ENCODE data around the gene B3GNT2.

The B3GNT2 gene

DNA sequence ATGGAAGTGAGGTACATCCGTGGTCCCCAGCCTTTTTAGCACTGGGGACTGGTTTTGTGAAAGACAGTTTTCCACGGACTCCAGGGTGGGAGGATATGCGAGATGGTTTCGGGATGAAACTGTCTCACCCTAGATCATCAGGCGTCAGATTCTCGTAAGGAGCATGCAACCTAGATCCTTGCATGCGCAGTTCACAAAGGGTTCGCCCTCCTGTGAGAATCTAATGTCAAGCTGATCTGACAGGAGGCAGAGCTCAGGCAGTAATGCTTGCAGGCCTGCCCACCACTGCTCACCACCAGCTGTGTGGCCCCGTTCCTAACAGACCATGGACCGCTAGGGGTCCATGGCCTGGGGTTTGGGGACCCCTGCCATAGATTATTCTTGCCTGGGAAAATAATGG lies 11.6 kb downstream of the B3GNT2 start:
- no peak for DNase-seq

DNA sequence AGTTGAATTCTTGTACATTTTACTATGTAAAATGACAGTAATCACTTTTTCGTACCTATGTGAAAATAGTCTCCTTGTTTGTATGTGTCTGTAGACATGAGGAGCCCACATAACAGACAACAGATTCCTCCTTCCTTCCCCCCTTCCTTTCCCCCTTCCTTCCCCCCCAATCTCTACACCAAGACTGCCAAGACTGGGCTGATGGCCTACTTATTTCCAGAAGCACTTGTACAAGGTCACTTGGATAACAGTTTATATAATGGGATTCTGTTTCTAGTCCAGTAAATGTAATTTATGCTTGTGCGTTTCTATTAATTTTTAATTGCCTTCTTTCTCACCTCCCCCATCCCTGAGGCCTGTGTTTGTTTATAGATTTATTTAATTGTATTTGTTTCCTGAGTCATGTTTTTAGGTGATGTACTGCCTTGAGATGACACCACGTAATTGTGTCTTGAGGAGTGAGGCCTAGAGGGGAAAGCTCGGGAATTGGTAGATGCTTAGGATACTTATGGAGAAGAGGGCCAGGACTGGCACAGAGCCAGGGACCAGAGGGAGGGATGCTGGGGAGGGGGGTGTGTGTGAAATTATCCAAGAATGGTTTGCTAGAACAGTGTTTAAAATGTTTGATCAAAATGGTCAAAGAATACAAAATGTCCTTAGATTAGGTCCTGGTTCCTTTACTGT lies 12.3 kb downstream of the B3GNT2 start:
- DNase-seq: no peak

DNA sequence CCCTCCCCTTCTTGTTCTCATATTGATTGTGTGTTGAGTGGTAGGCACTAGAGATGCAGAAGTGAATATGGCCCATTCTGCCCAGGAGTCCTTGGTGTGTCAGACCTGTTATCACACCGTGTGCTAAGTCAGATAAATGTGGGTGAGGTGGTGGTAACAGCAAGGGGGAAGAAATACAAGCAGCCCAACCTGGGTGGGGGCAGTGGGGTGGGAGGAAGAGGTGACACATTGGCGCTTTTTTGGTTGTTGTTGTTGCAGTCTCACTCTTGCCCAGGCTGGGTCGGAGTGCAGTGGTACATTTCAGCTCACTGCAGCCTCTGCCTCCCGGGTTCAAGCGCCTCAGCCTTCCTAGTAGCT lies 12.8 kb downstream of the B3GNT2 start:
- peak; percentile 53 for DNase-seq

DNA sequence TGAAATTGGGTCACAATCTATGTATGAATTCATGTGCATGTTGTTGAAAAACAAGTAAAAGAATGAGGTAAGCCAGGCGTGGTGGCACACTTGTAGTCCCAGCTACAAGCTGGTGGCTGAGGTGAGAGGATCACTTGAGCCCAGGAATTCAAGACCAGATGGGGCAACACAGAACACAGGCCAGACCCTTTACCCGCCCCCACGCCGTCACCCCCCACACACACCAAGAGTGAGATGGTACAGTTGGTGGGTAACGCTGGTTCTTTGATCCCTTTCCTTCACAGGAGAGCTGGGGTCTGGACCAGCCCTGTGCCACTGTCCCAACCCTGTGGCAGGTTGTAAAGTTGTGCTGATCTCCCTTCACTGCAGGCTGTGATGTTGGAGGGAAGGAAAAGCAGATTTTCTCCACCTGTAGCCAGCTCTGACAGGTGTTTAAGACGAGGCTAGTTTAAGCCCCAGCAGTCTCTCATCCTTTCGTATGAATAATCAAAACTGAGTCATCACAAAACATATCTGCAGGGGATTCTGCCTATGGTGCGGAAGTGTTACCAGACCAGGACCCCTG lies 13.6 kb downstream of the B3GNT2 start:
- no peak for DNase-seq

DNA sequence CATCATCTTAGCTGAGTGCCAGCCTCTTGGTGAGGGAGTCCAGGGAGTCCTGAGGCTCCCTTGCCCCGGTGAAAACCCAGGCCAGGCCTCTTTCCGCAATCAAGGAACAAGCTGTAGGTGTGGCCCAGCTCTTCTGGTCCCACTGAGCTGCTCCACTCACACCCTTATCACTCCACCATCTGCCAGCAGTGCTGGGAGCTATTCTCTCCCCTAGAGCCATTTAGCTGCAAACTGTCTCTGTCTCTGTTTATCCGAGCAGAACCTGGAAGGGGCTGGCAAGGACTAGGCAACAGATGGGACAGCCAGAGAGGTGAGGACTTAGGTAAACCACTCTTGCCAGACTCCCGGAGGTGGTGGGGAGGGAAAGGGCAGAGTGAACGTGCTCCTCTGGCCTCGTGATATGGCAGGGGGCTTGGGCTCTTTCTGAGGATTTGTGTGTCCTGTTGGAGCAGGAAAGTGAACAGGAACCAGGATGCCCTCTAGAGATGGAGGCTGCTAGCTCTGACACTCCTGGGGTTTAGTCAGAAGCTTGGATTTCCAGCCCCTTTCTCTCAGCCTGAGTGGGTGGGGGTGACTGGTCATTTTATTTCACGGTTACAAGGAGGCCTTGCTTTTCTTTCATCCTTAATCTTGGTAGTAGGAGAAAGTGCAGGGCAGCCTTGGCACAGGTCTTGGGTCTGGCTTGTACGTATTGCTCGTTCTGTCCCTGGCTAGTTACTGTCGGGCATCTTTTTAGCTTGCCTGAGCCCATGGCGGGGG lies 19.6 kb downstream of the B3GNT2 start:
- DNase-seq: no peak

DNA sequence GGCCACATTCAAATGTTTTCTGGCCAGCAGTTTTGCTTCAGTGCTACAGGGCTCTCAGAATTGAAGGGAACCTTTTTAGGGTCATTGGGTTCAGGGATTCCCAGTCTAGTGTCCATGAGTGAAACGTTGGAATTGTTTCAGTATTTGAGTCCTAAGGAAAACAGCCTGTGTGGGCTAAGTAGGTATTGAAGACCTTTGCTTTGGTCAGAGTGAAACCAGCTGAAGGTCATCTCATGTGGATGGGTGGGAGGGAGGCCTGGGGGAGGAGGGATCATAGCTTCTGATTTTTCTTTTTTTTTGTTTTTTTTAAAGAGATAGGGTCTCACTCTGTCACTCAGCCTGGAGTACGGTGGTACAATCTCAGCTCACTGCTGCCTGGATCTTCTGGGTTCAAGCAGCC lies 20.2 kb downstream of the B3GNT2 start:
- no peak for DNase-seq

DNA sequence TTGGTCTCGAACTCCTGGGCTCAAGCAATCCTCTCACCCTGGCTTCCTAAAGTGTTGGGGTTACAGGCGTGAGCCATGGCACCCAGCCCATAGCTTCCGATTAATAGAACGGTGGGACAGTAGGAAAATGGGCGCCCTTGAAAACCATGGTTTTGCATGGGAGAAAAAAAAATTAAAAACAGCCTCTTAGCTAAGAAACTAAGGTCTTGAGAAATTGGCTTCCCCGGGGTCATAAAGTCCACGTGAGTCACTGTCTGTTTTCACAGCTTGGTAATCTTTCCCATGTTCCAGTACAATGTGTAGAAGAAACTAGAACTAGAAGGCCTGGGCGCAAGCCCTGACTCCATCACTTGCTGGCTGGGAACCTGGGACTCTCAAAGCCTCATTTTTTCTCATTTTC lies 20.7 kb downstream of the B3GNT2 start:
- no peak for DNase-seq

DNA sequence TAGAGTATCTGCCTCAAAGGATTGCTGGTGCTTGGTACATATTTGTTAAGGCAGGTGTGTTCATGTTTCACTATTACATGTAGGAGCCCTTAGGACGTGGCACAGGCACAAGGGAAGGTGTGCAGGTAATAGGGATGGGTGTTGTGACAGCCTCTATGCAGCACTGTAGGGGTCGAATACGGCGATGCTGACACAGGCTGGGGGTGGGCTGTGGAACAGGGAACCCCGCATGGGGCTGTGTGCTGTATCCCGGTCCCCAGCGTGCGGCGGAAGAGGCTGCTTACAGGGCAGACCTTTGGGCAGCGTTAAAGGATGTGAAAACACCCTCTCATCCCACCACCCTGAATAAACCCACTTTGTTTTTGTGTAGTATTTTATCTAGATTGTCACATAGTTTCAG lies 21.5 kb downstream of the B3GNT2 start:
- no peak for DNase-seq

DNA sequence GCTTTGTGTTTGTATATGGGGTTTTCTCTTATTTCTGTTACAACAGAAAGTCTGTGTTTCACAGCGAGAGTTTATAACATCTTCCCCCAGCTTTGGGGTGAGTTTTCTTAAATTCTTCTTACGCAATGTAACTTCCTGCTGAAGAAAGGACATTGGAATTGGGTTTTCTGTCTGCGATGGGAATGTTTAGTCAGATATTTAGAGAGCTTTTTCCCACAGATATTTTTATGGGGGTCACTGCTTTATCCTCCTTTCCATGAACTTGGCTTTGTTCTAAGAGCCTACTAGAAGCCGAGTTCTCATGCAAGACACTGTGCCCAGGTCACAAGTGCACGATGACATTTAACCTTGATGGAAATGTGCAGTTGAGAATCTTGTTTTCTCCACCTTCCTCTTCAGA lies 22.1 kb downstream of the B3GNT2 start:
- DNase-seq: no peak

DNA sequence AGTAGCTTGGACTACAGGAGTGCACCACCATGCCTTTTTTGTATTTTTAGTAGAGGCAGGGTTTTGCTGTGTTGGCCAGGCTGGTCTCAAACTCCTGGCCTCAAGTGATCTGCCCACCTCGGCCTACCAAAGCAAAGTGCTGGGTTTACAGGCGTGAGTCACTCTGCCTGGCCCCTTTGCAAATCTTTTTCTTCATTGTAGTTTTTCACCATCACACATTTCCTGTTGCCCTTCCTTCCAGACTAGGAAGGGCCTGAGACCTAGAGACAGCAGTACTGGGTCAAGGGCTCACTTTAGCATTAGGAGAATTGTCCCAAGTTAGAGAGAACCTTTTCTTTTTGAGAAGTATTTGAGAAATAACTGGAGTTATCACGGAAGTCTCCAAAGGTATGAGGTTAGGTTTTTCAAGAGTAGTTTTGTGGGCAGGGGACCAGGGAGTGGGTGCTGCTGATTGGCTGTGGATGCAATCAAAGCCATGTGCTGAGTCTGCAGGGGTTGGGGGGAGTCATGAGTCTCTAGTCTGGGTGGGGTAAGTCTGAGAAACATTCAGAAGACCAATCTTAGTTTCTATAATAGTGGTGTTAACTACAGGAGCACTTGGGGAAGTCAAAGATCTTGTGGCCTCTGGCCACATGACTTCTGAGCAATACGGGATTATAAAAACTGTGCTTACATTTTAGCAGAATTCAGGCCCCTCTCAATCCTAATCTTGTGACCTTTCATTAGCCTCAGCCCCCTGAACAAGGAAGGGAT lies 23.7 kb downstream of the B3GNT2 start:
- DNase-seq: no peak

DNA sequence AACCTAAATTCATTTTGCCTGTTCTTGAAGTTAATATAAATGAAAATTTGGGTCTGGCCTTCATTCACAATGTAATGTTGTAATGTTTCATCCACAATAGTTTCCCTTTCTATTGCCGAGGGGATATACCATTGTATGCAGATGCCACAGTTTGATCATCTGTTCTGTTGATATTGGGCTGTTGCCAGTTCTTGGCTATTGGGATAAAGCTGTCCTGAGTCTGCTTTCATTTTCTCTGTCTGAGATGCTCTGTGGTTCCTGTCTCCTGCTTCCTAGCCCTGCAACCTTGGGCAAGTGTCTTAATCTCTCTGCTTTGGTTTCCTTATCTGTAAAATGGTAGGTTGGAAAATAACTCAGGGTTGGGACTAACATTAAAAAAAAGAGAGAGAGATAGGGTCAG lies 25.2 kb downstream of the B3GNT2 start:
- no peak for DNase-seq

DNA sequence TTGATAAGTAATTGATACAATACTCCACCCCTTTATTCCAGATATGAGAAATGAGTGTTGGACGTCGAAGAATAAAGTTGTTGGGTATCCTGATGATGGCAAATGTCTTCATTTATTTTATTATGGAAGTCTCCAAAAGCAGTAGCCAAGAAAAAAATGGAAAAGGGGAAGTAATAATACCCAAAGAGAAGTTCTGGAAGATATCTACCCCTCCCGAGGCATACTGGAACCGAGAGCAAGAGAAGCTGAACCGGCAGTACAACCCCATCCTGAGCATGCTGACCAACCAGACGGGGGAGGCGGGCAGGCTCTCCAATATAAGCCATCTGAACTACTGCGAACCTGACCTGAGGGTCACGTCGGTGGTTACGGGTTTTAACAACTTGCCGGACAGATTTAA lies 26.3 kb downstream of the B3GNT2 start:
- no peak for DNase-seq

DNA sequence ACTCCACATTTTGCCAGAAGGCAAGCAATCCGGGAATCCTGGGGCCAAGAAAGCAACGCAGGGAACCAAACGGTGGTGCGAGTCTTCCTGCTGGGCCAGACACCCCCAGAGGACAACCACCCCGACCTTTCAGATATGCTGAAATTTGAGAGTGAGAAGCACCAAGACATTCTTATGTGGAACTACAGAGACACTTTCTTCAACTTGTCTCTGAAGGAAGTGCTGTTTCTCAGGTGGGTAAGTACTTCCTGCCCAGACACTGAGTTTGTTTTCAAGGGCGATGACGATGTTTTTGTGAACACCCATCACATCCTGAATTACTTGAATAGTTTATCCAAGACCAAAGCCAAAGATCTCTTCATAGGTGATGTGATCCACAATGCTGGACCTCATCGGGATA lies 26.8 kb downstream of the B3GNT2 start:
- DNase-seq: peak; percentile 56

DNA sequence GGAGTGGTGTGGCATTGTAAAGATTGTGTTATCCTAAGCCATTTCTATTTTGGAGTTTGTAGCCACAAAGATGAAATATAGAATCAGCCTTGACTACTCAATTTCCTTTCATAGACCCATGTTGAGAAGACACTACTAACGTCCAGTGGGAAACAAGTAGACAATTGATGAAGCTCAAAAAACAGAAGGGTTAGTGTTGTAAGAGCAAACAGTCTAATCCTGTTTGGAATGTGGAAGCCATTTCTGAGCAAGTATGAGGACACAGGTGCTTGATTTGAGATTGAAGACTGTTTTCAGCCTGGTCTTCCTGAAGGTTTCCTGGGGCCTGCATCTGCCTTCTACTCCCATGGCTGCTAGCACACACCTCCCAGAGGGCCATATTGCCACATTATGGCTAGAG lies 29.1 kb downstream of the B3GNT2 start:
- DNase-seq: no peak

DNA sequence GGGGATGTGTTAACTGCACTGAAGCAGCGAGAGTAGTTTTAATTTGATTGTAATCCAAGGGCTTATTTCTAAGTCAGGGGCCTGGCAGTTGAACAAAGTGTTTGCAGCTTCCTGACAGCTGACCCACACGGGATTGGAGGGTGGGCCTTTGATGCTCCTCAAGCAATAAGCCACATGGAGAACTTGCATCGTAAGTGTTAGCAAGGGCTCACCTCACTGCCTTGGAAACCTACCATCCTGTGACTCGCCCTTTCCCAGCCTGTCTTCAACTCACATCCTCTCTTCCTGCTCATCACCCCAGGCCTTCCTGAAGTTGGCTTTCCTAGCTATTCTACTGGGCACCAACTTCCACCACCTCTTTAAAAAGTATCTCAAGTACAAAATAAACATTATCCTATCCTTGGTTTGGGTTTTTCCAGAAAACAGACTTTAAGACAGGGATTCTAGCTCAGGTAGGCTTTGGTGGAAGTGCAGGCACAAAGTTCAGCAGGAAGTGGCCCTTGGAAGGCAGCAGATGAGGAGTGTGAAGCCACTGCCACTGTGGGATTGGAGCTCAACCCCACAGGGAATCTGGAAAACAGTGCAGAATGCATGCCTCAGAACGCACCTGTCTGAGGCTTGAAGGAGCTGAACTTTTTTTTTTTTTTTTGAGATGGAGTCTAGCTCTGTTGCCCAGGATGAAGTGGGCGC lies 31.6 kb downstream of the B3GNT2 start:
- DNase-seq: no peak

DNA sequence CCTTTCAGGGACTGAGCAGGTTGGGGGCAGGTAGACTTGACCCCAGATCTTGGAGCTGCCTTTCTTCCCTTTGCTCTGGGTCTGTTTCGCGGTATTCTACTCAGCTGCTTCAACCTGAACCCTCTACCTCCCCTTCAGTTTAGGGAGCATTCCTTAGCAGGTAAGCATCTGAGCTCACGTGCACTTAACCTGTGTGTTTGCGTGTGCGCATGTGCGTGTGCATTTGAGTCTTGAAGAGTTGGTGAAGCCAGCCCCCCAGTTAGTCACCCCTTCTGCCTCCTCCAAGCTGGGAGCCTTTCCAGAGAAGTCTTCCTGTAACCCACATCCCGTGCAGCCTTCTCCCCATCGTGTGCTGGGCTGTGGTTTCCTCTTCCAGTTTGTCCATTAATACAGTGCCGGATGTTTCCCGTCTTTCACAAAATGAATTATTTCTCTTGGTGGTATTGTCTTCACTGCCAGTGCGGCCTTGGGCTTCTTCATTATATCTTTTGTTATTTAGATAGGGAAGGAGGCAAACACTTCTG lies 33.2 kb downstream of the B3GNT2 start:
- DNase-seq: no peak

DNA sequence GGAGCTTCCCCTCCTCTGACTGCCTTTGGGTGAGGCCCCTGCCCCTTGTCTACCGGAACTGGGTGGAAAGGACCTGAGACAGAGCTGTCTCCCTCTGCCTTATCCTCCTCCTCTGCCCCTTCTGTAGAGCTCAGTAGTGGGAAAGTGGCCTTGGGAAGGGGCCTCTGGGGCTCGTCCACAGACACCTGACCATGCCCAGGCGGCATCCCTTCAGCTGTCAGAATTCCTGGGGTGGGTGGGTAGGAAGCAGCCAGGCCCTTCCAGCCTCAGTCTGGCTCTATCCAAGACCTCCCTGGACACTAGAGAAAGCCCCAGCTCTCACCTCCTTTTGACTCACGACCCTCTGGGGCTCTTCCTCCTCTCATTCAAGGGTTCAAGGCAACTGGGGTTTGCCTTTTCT lies 35.6 kb downstream of the B3GNT2 start:
- DNase-seq: no peak

DNA sequence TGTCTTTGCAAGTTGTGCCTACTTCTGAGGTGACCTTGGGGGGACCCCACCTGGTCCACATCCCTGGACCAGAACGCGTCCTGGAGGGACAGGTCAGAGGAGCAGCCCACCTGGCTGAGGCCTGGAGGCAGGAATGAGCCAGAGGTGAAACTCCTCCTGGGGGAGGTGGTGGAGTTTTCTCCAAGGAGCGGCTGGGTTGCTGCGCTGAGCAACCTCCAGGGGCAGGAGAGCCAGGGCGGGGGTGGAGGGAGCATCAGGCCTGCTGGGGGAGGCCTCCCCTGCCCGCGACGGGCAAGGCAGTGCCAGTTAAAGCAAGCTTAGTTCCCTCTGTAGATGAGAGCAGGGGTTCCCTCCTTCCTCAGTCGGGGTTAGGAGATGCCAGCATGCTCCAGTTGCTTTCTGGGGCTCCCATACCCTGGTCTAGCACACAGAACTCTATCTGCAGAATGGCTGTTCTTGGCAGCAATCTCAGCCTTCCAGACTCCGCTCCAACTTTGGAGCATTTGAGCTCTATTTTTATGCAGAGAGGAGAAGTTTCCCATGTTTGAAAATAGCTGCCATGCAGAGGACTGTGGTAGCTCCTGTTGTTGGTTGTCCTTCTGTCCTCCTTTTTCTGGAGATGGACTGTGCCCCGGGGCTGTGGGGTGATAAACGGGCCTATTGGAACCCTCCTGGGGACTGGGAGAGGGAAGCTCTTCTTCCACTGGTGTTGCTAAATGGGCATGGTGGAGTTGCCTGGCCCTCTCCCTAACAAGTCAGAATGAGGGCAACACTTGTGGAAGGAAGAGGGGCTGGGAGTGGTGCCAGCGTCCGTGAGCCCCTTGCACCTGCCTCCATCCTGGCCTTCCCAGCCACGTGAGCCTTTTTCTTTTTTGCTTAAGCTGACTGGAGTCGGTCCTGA lies 39.1 kb downstream of the B3GNT2 start:
- no peak for DNase-seq

DNA sequence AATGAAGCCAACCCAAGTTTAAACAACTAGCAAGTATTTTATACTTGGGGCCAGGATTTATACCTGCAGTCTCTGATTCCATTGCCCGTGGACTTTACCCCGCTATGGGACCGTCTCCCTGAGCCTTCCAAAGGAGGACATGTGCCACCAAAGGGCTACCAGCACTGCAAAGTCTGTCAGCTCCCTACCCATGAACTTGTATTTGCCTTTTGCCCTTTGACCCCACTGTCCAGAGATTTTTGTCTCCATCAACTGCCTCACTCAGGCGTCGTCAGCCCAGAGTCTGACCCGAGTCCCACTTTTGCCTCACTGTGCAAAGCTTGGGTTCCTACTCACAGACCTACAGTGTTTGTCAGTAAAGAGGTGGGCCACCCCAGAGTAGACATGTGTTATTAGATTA lies 40.6 kb downstream of the B3GNT2 start:
- DNase-seq: no peak

DNA sequence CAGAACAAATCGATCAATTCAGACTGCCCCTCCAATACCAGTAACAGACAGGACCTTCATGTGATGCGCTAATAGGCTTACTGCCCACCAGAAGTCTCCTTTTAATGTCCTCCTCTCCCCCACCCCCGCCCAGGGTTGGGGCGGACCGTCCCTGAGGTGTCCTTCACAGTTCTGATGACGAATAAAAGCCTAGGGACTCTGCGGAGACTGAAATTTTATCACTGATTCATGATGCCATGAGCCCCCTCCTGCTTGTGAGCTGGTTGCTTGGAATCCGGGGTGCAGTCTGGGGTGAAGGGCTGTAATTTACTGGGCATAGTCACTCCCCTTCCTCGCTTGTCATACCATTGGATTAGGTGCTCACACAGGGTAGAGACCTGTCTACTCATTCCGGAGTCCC lies 42.3 kb downstream of the B3GNT2 start:
- no peak for DNase-seq

DNA sequence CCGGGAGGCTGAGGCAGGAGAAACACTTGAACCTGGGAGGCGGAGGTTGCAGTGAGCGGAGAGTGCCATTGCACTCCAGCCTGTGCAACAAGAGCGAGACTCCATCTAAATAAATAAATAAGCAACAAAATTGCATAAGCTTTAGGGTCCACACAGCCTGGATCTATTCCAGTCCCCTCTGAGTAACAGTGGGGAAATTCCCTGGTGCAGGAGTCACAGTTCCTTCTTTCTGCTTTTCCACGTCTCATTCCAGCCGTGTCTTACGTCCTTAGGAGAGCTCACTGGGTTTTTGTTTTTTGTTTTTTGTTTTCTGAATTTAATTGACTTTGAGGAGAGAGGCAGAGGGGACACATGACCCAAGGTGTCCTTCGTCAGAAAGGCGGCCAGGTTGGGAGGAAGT lies 44.6 kb downstream of the B3GNT2 start:
- no peak for DNase-seq

DNA sequence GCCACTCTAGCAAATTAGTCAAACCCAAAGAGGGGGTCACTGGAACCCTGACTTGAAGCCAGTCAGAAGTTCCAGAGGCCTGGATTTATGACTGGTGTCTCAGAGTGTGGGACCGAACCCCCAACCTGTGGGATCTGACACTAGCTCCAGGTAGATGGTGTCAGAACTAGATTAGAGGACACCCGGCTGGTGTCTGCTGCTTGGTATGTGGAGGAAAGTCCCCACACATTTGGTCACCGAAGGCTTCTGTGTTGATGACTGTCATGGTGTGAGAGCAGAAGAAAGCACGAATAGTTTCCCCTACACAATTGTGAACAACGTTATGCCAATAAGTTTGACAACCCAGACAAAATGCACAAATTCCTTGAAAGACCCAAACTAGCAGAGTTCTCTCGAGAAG lies 48.1 kb downstream of the B3GNT2 start:
- DNase-seq: no peak

Data from CD4-positive, alpha-beta T cell treated with Interleukin-21 for 1 hour (primary cell).